Measurements from ENCODE around the gene LUC7L2. TPM values are rescaled to one million over a fixed set of nuclear protein-coding genes. Genes with fewer than 3 reads are reported as not detected.
"Not testable (repeated sequence)": the region's sequence is repeated elsewhere in the genome, so short reads cannot be mapped to it uniquely, and the experiment has no call there.

LUC7L2 gene
- total and polyA plus RNA-seq, 12 donors: 31.5 to 100.0 (median 53.3) TPM

- Histone ChIP-seq H3K9me3 (replicated peaks in 1 of 3) (no peaks in the 10 kb centered on the region), H3K36me3 (replicated peaks in 1 of 2) (peaks cover 0 to 6% of the 10 kb centered on the region in 2 donors), H3K4me1 (replicated peaks in 1 of 2) (peaks cover 0 to 8% of the 10 kb centered on the region in 2 donors), H3K4me3 (no peak overlapping the region), H3K27me3 (no peaks in the 10 kb centered on the region), H3K27ac (no peak overlapping the region)
- no peak for DNase-seq
- intact Hi-C loops (cut with DNase I): no loop called here
- 93 to 100% (median 94%) methylated on average over 2 of the region's 2 CpGs for WGBS, 4 donors
- no peak for TF ChIP-seq POLR2A (IDR thresholded peaks at IDR 0.05)
- TF ChIP-seq, protein P1, sequence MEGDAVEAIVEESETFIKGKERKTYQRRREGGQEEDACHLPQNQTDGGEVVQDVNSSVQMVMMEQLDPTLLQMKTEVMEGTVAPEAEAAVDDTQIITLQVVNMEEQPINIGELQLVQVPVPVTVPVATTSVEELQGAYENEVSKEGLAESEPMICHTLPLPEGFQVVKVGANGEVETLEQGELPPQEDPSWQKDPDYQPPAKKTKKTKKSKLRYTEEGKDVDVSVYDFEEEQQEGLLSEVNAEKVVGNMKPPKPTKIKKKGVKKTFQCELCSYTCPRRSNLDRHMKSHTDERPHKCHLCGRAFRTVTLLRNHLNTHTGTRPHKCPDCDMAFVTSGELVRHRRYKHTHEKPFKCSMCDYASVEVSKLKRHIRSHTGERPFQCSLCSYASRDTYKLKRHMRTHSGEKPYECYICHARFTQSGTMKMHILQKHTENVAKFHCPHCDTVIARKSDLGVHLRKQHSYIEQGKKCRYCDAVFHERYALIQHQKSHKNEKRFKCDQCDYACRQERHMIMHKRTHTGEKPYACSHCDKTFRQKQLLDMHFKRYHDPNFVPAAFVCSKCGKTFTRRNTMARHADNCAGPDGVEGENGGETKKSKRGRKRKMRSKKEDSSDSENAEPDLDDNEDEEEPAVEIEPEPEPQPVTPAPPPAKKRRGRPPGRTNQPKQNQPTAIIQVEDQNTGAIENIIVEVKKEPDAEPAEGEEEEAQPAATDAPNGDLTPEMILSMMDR (IDR thresholded peaks at IDR 0.05): no peak
Observed at GRCh38 chr7:139354729-139355128, 5.0 kb upstream of the LUC7L2 start.

GRCh38 chr7:139355320-139355719 lies 4.4 kb upstream of the LUC7L2 start:
- Histone ChIP-seq H3K36me3 (replicated peaks in 1 of 2) (peaks cover 0 to 6% of the 10 kb centered on the region in 2 donors), H3K27ac (no peak overlapping the region), H3K9me3 (replicated peaks in 1 of 3) (no peaks in the 10 kb centered on the region), H3K4me1 (replicated peaks in 1 of 2) (peaks cover 0 to 8% of the 10 kb centered on the region in 2 donors), H3K27me3 (no peaks in the 10 kb centered on the region), H3K4me3 (no peak overlapping the region)
- intact Hi-C loops (cut with DNase I): no loop called here
- TF ChIP-seq, protein P1 (IDR thresholded peaks at IDR 0.05): no peak
- no peak for TF ChIP-seq POLR2A (IDR thresholded peaks at IDR 0.05)
- no peak for DNase-seq
- 93 to 100% (median 98%) methylated on average over 1 of the region's 1 CpG for WGBS, 4 donors

GRCh38 chr7:139357729-139358506 lies 1.8 kb upstream of the LUC7L2 start:
- 92 to 96% (median 94%) methylated on average over 27 of the region's 27 CpGs for WGBS, 4 donors
- not testable (repeated sequence) for DNase-seq; H3K27me3 ChIP-seq; H3K9me3 ChIP-seq (replicated peaks in 1 of 3); H3K36me3 ChIP-seq (replicated peaks in 1 of 2)
- Histone ChIP-seq H3K4me3 (peak overlapping the region in 2 of 4 donors; percentile 88 to 99), H3K4me1 (replicated peaks in 1 of 2) (peaks cover 8 to 29% of the 10 kb centered on the region in 2 donors), H3K27ac (peak overlapping the region; percentile 95 to 100 (median 99))
- intact Hi-C loops (cut with DNase I): loop anchor here in 1 of 2 donors (2.0 kb wide), 1 partner anchor 17 kb away; the partner anchor contains the start of gene FMC1

DNA sequence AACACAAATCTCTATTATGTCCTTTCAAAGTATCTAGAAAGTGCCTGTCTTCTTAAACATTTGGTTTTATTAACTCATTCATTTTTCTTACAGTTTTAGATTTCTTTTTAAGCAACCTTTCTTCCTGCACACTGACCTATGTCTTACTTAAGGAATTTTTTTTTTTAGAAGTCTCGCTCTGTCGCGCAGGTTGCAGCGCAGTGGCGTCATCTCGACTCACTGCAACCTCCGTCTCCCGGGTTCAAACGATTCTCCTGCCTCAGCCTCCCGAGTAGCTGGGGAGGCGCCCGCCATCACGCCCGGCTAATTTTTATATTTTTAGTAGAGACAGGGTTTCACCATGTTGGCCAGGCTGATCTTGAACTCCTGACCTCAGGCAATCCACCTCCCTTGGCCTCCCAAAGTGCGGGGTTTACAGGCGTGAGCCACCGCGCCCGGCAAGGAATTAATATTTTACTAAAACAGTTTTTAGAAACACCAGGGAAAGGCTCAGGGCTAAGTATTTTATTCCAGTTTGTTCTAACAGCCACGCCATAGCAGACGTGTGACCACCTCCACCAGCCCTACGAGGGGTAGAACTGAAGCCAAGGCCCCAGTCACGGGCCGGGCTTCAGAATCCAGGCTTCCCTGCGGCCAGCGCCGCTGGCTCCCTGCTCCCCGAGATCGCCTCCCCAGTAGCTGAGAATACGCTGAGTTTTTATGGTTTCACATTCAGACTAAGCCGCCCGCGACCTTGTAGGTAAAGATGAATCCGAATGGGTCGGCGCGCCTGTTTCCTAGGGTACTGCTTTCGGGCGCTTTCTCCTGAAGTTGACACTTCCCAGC lies 941 bp upstream of the LUC7L2 start:
- Histone ChIP-seq H3K4me1 (replicated peaks in 1 of 2) (peaks cover 8 to 36% of the 10 kb centered on the region in 2 donors), H3K27ac (peak overlapping the region; percentile 95 to 100 (median 99)), H3K4me3 (peak overlapping the region; percentile 37 to 99 (median 82)), H3K36me3 (replicated peaks in 1 of 2) (no peaks in the 10 kb centered on the region), H3K9me3 (replicated peaks in 1 of 3) (no peaks in the 10 kb centered on the region), H3K27me3 (no peaks in the 10 kb centered on the region)
- WGBS, 4 donors: 1 to 5% (median 3%) methylated on average over 26 to 39 of the region's 39 CpGs
- DNase-seq: peak in 4 of 7 donors; percentile 24 to 68 (median 30)
- intact Hi-C loops (cut with DNase I): loop anchor here in 1 of 2 donors (2.0 kb wide), 1 partner anchor 18 kb away; the partner anchor contains the start of gene FMC1
- TF ChIP-seq POLR2A (IDR thresholded peaks at IDR 0.05): no peak
- TF ChIP-seq, protein P1 (IDR thresholded peaks at IDR 0.05): no peak
